Endothelial cell of umbilical vein (primary cell): ENCODE results near the gene SLC7A4.

Experiments used
- FOS ChIP-seq: IDR thresholded peaks from 2 replicates; pipeline ENCODE4 v1.6.1; 2011; ENCODE audit warnings: mild to moderate bottlenecking, low read length, moderate library complexity, borderline replicate concordance; ENCODE audit not compliant: insufficient read depth
- GATA2 ChIP-seq: IDR thresholded peaks from 2 replicates; pipeline ENCODE4 v1.7.0; 2011; ENCODE audit warnings: low read depth, mild to moderate bottlenecking, moderate library complexity, mixed read lengths, low read length; ENCODE audit not compliant: insufficient read length, insufficient read depth
- JUN ChIP-seq: IDR thresholded peaks from 2 replicates; pipeline ENCODE4 v1.6.1; 2011; ENCODE audit warnings: borderline replicate concordance, low read depth; ENCODE audit not compliant: insufficient read length, insufficient read depth
- MAX ChIP-seq: IDR thresholded peaks from 2 replicates; pipeline ENCODE4 v1.6.1; 2011; ENCODE audit not compliant: insufficient read depth, insufficient read length
- POLR2A ChIP-seq: IDR thresholded peaks from 2 replicates; pipeline ENCODE4 v1.6.1; 2012; ENCODE audit warnings: low read depth, mild to moderate bottlenecking, control low read depth, low read length
- POLR2AphosphoS5 ChIP-seq: IDR thresholded peaks from 2 replicates; pipeline ENCODE4 v1.6.1; 2012; ENCODE audit warnings: low read depth, mild to moderate bottlenecking, control low read depth, low read length, moderate library complexity; ENCODE audit not compliant: insufficient read depth
- TF ChIP-seq, protein P1 (sequence below), 2 donors: IDR thresholded peaks; 1 replicate in 1 of 2; 2 replicates in 1 of 2; pipeline ENCODE4 v1.5.1; 2011; ENCODE audit warnings: low read length in 2 of 2, mild to moderate bottlenecking in 2 of 2, moderate library complexity in 2 of 2, control low read depth in 1 of 2, inconsistent platforms in 1 of 2, low read depth in 1 of 2; ENCODE audit not compliant: insufficient read depth in 1 of 2; ENCODE audit errors: extremely low read depth in 1 of 2

DNA sequence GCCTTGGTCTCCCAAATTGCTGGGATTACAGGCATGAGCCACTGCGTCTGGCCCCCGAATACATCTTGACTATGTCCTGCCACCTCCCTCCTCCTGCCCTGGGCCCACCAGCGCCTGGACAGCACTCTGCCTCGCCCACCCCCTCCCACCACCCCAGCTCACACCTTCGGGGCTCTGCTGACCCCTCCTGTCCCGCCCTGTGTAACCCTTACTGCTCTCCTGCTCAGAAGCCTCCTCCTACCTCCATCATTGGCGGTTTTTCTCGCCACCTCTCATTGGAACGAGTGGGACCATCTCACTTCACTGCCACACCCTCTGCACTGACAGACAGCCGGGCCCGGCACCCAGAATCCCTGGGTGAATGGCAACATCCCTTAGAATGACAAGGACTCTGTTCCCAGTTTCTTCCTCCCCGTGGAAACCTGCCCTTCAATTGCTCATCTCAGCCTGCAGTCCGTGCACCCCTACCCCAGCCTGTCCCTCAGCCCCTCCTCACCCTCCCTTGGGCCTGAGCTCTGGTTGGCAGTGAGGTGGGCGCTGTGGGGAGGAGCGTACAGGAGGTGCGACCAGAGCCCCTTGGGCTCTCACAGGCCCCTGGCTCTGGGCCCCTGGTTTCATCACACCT is 45.6 kb upstream of the SLC7A4 start:
- TF ChIP-seq, protein P1, sequence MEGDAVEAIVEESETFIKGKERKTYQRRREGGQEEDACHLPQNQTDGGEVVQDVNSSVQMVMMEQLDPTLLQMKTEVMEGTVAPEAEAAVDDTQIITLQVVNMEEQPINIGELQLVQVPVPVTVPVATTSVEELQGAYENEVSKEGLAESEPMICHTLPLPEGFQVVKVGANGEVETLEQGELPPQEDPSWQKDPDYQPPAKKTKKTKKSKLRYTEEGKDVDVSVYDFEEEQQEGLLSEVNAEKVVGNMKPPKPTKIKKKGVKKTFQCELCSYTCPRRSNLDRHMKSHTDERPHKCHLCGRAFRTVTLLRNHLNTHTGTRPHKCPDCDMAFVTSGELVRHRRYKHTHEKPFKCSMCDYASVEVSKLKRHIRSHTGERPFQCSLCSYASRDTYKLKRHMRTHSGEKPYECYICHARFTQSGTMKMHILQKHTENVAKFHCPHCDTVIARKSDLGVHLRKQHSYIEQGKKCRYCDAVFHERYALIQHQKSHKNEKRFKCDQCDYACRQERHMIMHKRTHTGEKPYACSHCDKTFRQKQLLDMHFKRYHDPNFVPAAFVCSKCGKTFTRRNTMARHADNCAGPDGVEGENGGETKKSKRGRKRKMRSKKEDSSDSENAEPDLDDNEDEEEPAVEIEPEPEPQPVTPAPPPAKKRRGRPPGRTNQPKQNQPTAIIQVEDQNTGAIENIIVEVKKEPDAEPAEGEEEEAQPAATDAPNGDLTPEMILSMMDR (IDR thresholded peaks at IDR 0.05; ENCODE audit: extremely low read depth in 1 of 2, insufficient read depth in 1 of 2, low read depth in 1 of 2, low read length in 2 of 2): no peak
- TF ChIP-seq POLR2AphosphoS5: no peak
- TF ChIP-seq POLR2A: no peak
- no peak for TF ChIP-seq FOS
- no peak for TF ChIP-seq JUN
- TF ChIP-seq MAX: no peak
- TF ChIP-seq GATA2: no peak
